Duodenal mucosa (tissue), 2 donors: Measurements from ENCODE around the gene ZNF668.
"Not testable (repeated sequence)": the region's sequence is repeated elsewhere in the genome, so short reads cannot be mapped to it uniquely, and the experiment has no call there.

Experiments used
- H3K27ac ChIP-seq: one replicate; pipeline ENCODE4 v1.7.0; 2013; ENCODE audit warnings: low read depth, low read length
- H3K27me3 ChIP-seq, 2 donors: one replicate each; pipeline ENCODE4 v1.7.0; 2013; ENCODE audit warnings: low read length in 2 of 2, control low read depth in 1 of 2; ENCODE audit not compliant: insufficient read depth in 2 of 2, control insufficient read depth in 1 of 2
- H3K36me3 ChIP-seq, 2 donors: one replicate each; pipeline ENCODE4 v1.7.0; 2013; ENCODE audit warnings: low read length in 2 of 2, control low read depth in 1 of 2; ENCODE audit not compliant: insufficient read depth in 2 of 2, control insufficient read depth in 1 of 2
- H3K4me1 ChIP-seq, 2 donors: one replicate each; pipeline ENCODE4 v1.7.0; 2013; ENCODE audit warnings: low read length in 2 of 2, control low read depth in 1 of 2; ENCODE audit not compliant: insufficient read depth in 2 of 2, control insufficient read depth in 1 of 2
- H3K4me3 ChIP-seq, 2 donors: one replicate each; pipeline ENCODE4 v1.7.0; 2013; ENCODE audit warnings: low read length in 2 of 2, low read depth in 1 of 2
- H3K9ac ChIP-seq, 2 donors: one replicate each; pipeline ENCODE4 v1.7.0; 2013; ENCODE audit warnings: low read length in 2 of 2, low read depth in 1 of 2
- H3K9me3 ChIP-seq, 2 donors: one replicate each; pipeline ENCODE4 v1.7.0; 2013; ENCODE audit warnings: low read length in 2 of 2, control low read depth in 1 of 2; ENCODE audit not compliant: control insufficient read depth in 1 of 2

ZNF668 gene

DNA sequence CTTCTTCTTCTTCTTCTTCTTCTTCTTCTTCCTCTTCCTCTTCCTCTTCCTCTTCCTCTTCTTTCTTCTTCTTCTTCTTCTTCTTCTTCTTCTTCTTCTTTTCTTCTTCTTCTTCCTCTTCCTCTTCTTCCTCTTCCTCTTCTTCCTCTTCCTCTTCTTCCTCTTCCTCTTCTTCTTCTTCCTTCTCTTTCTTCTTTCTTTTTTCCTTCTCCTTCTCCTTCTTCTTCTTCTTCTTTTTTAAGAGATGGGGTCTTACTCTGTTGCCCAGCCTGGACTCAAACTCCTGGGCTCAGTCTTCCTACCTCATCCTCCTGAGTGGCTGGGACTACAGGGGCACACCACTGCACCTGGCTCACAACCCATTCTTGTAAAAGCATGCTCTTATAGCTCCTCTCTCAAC lies 60.7 kb downstream of the ZNF668 start:
- H3K9ac ChIP-seq, H3K9me3 ChIP-seq, H3K4me1 ChIP-seq, H3K27ac ChIP-seq, H3K4me3 ChIP-seq, H3K36me3 ChIP-seq: not testable (repeated sequence)
- H3K27me3 ChIP-seq, result peaks cover 23 to 32% of the 10 kb centered on the region in 2 donors

DNA sequence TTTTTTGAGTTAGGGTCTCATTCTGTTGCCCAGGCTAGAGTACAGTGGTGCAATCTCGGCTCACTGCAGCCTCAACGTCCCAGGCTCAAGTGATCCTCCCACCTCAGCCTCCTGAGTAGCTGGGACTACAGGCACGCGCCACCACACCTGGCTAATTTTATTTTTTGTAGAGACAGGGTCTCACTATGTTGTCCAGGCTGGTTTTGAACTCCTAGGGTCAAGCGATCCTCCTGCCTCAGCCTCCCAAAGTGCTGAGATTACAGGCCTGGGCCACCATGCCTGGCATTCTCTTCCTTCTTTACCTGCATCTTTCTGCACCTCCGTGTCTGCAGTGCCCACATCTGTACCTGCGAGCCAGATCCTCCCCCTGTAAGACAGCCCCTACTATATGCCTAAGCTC lies 62.2 kb downstream of the ZNF668 start:
- not testable (repeated sequence) for H3K9ac ChIP-seq, H3K9me3 ChIP-seq, H3K4me1 ChIP-seq, H3K36me3 ChIP-seq, H3K4me3 ChIP-seq, H3K27ac ChIP-seq
- peaks cover 33 to 35% of the 10 kb centered on the region in 2 donors for H3K27me3 ChIP-seq
